ENCODE measurements around the gene CMSS1.

CMSS1 gene

DNA sequence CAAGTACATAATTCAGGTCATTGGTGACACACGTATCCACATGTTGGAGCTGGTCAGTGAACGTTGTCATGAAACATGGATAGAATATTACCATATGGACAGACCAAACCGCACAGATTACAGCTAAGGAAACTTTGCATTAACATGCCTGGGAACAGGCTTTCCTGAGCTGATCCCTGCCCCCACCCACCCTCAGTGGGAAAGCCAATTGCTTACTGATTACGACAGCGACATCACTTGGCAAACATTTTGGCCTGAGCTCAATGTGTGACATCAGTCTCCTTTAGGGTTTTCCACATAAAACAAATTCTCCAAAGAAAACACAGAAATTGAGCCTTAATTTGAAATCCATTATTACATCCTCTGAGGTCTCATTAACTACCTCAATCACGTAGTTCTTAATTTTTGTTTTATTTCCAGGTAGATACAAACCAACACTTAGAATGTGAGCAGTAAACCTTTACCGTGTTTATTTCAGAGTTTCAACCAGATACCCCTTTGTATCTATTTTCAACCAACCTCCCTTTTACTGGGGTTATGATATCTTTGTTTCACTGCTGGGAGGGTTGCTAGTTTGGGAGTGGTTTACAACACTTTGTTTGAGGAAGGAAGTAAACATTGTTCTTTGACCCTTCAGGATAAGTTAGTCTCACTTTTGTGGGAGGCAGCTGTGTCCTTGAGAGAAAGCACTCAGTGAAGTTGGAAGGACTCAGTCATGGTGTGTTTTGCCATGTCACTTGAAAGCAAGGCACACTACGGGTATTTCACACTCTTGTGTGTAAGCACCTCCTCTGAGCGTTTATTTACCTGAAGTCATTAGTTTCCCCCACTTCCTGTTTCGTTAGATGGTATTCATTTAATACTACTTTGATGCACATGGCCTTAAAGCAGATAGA, 103.1 kb downstream of the CMSS1 start:
- Histone ChIP-seq H3K9ac (no peak overlapping the region), H3K9me3 (ENCODE audit: control insufficient read depth, low read length) (no peaks in the 10 kb centered on the region), H3K4me1 (peaks cover 10% of the 10 kb centered on the region), H3K27ac (no peak overlapping the region), H3K36me3 (ENCODE audit: control insufficient read depth, insufficient read depth, low read length) (no peaks in the 10 kb centered on the region), H3K4me2 (ENCODE audit: low read length) (no peak overlapping the region), H3K4me3 (ENCODE audit: low read depth, low read length) (no peak overlapping the region), H2AFZ (no peak overlapping the region), H3K79me2 (no peaks in the 10 kb centered on the region), H3K27me3 (ENCODE audit: control insufficient read depth, insufficient read depth, low read length) (no peaks in the 10 kb centered on the region)
- TF ChIP-seq, protein P1, sequence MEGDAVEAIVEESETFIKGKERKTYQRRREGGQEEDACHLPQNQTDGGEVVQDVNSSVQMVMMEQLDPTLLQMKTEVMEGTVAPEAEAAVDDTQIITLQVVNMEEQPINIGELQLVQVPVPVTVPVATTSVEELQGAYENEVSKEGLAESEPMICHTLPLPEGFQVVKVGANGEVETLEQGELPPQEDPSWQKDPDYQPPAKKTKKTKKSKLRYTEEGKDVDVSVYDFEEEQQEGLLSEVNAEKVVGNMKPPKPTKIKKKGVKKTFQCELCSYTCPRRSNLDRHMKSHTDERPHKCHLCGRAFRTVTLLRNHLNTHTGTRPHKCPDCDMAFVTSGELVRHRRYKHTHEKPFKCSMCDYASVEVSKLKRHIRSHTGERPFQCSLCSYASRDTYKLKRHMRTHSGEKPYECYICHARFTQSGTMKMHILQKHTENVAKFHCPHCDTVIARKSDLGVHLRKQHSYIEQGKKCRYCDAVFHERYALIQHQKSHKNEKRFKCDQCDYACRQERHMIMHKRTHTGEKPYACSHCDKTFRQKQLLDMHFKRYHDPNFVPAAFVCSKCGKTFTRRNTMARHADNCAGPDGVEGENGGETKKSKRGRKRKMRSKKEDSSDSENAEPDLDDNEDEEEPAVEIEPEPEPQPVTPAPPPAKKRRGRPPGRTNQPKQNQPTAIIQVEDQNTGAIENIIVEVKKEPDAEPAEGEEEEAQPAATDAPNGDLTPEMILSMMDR (IDR thresholded peaks at IDR 0.05): no peak

DNA sequence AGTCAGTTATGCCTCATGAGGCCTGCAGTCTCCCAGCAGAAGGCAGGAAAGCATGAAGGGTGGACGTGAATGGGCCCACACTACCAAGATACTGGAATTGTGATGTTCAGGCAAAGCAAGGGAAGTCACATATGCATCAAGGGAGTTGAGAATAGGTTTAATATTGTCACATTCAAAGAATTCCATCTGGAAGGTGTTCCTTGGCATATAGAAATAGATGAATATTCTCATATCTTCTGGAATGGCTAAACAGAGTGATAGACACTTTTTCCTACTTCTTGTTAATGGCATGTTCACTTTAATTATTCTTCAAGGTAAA, 103.7 kb downstream of the CMSS1 start:
- TF ChIP-seq, protein P1 (IDR thresholded peaks at IDR 0.05): no peak
- H3K4me3 ChIP-seq (ENCODE audit: low read depth, low read length): no peak overlapping the region
- peaks cover 15% of the 10 kb centered on the region for H3K4me1 ChIP-seq
- H3K79me2 ChIP-seq: no peaks in the 10 kb centered on the region
- no peaks in the 10 kb centered on the region for H3K9me3 ChIP-seq (ENCODE audit: control insufficient read depth, low read length)
- H3K27me3 ChIP-seq (ENCODE audit: control insufficient read depth, insufficient read depth, low read length): no peaks in the 10 kb centered on the region
- no peak overlapping the region for H3K27ac ChIP-seq
- H2AFZ ChIP-seq: no peak overlapping the region
- H3K36me3 ChIP-seq (ENCODE audit: control insufficient read depth, insufficient read depth, low read length): no peaks in the 10 kb centered on the region
- H3K9ac ChIP-seq: no peak overlapping the region
- H3K4me2 ChIP-seq (ENCODE audit: low read length): no peak overlapping the region

DNA sequence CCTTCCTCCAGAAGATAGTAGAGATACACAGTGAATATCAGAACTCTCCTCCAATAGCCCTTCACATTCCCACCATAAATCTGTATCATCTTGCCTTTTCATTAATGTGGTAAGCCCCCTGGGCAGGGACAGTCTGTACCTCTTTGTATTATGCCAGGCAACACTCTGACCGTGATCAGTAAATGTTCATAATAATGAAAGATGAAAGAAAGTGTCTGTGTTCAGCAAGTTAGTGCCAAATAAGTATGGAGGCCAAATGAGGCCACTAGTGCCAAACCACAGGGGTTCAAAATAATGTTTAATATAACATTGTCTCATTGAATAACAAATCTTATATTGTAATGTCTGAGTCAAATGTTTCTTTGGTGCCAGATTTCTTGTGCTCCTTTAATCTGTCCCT, 104.3 kb downstream of the CMSS1 start:
- H2AFZ ChIP-seq: no peak overlapping the region
- peaks cover 11% of the 10 kb centered on the region for H3K4me1 ChIP-seq
- H3K36me3 ChIP-seq (ENCODE audit: control insufficient read depth, insufficient read depth, low read length): no peaks in the 10 kb centered on the region
- no peak overlapping the region for H3K27ac ChIP-seq
- TF ChIP-seq, protein P1 (IDR thresholded peaks at IDR 0.05): no peak
- no peaks in the 10 kb centered on the region for H3K9me3 ChIP-seq (ENCODE audit: control insufficient read depth, low read length)
- H3K79me2 ChIP-seq: no peaks in the 10 kb centered on the region
- no peak overlapping the region for H3K9ac ChIP-seq
- H3K4me3 ChIP-seq (ENCODE audit: low read depth, low read length): no peak overlapping the region
- no peak overlapping the region for H3K4me2 ChIP-seq (ENCODE audit: low read length)
- no peaks in the 10 kb centered on the region for H3K27me3 ChIP-seq (ENCODE audit: control insufficient read depth, insufficient read depth, low read length)

DNA sequence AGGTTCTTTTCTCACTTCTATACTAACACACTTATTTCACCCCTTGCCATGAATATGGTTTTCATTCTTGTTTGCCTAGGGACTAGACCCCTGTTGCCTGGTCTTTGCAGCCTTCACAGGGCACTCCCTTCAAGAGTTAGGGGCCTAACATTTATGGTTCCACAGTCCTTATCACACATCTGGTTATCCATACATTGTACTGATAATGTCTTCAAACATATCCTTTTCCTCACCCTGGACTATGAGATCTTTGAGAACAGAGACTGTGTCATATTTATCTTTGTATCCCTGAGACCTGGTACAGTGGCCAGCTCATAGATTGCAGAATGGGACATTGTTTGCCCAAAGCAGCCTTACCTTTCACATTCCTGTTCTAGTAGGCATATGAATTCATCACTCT, 106.2 kb downstream of the CMSS1 start:
- Histone ChIP-seq H3K4me3 (ENCODE audit: low read depth, low read length) (no peak overlapping the region), H3K36me3 (ENCODE audit: control insufficient read depth, insufficient read depth, low read length) (no peaks in the 10 kb centered on the region), H3K27ac (no peak overlapping the region), H3K9ac (no peak overlapping the region), H3K79me2 (no peaks in the 10 kb centered on the region), H3K27me3 (ENCODE audit: control insufficient read depth, insufficient read depth, low read length) (no peaks in the 10 kb centered on the region), H3K9me3 (ENCODE audit: control insufficient read depth, low read length) (no peaks in the 10 kb centered on the region), H3K4me2 (ENCODE audit: low read length) (no peak overlapping the region), H2AFZ (no peak overlapping the region), H3K4me1 (peaks cover 11% of the 10 kb centered on the region)
- TF ChIP-seq, protein P1 (IDR thresholded peaks at IDR 0.05): no peak
